ENCODE results near the gene ERGIC2.

DNA sequence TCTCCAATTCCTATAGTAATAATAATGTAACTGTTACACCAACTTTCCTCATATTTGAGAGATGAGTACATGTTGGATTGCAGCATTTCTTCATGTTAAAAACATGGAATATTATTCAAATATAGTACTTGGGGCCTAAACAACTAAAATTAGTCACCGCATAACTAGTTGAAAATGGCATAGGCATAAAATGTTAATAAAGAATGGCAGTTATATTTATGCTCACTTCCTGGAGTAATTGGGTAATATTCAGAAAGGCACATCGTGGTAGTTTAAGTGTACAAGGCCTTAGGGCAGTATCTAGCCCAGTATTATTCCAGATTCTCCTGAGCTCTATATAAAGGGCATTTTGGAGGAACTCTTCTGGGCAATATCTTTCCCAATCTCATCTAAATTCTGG lies 46.0 kb downstream of the ERGIC2 start:
- TF ChIP-seq, protein P1, sequence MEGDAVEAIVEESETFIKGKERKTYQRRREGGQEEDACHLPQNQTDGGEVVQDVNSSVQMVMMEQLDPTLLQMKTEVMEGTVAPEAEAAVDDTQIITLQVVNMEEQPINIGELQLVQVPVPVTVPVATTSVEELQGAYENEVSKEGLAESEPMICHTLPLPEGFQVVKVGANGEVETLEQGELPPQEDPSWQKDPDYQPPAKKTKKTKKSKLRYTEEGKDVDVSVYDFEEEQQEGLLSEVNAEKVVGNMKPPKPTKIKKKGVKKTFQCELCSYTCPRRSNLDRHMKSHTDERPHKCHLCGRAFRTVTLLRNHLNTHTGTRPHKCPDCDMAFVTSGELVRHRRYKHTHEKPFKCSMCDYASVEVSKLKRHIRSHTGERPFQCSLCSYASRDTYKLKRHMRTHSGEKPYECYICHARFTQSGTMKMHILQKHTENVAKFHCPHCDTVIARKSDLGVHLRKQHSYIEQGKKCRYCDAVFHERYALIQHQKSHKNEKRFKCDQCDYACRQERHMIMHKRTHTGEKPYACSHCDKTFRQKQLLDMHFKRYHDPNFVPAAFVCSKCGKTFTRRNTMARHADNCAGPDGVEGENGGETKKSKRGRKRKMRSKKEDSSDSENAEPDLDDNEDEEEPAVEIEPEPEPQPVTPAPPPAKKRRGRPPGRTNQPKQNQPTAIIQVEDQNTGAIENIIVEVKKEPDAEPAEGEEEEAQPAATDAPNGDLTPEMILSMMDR (IDR thresholded peaks at IDR 0.05): no peak
- no peak for TF ChIP-seq EZH2 (IDR thresholded peaks at IDR 0.05; ENCODE audit: borderline replicate concordance, insufficient read depth, low read depth, low read length, poor library complexity, severe bottlenecking)
